ENCODE measurements around the gene LPXN.

The LPXN gene

DNA sequence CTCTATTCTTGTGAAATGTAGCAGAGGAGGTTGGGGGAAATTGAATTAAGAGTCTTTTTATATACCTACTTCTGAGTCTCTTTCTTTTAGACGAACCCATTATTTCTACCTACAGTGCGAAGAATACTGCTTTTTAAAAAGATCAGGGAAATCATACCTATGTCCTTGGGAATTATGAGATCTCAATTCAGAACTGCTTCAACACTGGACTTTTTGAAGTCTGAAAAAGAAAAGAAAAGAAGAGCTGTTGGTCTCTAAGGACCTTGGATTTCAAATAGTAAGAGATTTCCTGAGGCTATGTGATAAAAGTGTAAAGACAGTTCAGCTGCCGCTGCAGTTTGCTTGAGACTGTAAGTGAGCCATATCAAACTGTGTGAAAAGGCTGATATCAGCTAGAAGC lies 64.0 kb downstream of the LPXN start:
- DNase-seq: no peak

DNA sequence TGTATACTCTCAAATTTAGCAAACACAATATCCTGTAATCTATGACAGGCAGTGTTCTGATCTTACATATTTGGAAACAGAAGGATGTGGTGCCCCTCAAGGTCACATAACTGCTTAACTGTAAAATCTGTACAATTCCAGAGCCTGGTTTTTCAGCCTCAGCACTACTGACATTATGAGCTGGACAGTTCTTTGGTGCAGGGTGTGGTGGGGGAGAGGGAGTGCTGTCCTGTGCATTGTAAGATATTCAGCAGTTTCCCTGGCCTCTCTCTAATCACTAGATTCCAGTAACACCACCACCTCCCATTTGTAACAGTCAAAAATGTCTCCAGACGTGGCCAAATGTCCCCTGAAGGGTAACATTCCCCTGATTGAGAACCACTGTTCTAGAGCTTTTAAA lies 65.9 kb downstream of the LPXN start:
- DNase-seq: no peak

DNA sequence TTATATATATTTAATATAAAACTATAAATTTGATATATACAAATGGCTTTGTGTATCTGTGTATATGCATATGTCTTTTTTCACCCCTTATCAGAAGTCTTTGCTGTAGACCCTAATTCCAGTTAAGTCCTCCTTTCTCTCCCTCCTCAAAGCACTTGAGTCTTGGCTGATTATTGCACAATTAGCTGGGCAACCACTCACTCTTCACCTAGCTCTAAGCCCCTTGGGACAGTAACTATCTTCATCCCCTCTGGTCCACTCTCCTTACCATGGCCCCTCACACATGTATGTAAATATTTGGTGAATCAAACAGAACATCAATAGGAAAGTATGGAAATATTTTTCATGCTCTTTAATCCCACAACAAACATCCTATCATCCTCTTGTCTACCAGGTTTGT lies 66.8 kb downstream of the LPXN start:
- DNase-seq: no peak

DNA sequence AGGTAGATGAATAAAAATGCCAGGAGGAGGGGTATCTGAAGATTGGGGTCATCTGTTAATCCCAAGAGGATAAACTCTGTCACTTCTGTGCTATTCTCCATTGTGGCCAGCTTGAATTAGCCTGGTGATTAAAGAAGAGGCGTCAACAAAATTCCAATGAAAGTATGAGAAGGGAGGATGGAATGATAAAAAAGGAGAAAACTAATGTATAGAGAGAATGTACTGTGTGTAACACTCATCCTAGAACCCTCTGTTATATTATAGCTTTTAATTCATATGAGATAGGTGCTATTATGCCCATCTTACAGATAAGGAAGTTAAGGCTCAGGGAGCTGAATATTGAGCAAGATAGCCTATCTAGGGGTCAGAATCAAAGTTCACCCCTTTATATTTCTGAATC lies 67.7 kb downstream of the LPXN start, which contains the start of gene OR5B21:
OR5B21 (minus strand) TSS at position 101 of the 400 bp plus-strand sequence; CDS start at position 101, 0 bp downstream.
- no peak for DNase-seq

DNA sequence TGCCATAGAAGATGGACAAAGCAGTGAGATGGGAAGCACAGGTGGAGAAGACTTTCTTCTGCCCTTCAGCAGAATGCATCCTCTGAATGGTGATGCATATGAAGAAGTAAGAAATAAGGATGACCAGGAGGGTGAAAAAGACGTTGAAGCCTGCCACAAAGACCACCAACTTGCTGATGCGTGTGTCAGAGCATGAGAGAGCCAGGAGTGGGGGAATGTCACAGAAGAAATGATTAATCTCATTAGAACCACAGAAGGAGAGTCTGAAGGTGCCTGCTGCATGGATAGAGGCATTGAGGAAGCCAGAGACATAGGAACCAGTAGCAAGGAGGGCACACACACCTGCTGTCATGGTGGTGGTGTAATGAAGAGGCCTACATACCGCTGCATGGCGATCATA lies 68.3 kb downstream of the LPXN start:
- DNase-seq: no peak

DNA sequence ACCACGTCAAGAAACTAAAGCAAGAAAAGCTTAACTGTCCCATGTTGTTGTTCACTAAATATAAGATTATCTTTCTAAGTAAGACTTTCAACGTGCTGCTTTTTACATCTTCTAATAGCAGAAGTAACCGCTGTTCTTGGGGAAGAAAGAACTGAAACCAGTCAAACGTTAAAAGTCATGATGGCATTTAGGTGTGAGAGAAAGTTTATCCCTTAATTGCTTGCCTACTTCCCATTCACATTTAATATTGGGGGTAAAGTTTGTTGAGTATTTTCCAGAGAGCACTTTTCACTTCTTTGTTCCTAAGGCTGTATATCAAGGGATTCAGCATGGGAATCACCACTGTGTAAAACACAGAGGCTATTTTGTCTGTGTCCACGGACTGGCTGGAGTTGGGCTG lies 68.7 kb downstream of the LPXN start:
- no peak for DNase-seq

DNA sequence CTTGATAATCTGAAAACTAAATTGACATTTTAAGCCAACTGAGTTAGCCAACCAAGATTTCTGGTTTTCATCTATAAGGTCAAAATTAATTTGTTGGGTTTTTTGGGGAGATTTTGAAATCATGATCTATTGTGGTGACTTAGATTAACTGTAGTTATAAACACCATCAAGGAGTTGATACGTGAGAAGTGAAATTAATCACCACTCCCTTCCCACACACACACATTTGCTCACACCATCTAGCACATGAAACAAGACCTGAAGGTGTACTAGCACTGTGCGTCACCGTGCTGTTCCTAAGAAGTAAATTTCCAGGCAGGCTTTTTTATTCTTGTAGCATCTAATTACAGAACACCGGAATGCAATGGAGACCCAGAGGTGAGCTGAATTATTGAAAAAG lies 69.8 kb downstream of the LPXN start:
- DNase-seq: no peak

DNA sequence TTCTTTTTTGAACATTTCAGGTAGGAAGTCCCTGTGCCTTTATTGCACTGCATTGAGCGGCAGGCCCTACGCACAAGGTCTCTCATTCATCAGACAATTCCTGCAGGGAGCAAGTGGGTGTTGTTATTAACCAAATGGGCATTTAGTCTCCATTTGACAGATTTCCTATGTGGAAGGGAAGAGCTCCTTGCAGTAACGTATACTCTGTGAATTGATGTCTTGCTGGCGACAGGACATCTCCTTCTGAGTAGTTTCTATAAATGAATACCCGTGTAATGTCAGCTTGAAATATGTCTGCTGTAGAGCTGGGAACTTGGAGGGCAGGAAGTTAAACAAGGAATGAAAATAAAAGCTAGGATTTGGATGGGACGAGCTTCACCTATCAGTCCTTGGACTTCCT lies 71.4 kb downstream of the LPXN start:
- no peak for DNase-seq

DNA sequence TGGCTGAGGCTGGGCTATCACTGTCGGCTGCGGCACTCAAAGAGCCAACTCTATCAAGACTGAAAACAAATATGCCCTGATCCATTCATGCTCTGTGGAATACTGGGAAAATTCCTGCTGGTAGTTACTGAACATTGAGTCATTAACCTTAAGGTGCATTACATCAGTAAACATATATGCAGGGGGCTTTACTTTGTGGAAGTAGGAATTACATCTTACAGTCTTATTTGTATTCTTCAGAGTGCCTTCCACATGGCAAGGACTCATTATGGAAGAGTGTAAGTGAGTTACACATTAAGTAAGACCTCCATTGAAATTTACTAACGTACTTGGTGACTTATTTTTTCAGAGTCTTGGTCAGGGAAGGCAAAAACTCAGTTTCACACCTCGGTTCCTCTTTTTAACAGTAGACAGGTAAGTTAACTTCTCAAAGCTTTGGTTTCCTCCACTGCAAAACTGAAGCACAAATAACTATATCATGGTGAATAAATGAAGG lies 72.2 kb downstream of the LPXN start:
- DNase-seq: no peak

DNA sequence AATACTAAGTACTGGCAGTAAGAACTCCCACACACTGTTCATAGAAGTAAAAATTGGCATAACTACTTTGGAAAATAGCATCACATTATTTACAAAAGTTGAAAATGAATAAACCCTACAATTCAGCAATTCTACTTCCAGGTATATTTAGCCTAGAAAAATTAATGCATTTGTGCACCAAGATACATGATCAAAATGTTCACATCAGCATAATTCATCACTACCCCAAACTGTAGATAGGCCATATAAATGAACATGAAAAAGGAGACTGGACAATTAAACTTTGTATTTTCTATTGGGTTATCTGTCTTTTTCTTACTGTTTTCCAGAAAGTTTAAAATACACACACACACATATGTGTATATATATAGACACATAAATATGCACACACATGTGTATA lies 73.7 kb downstream of the LPXN start:
- no peak for DNase-seq

DNA sequence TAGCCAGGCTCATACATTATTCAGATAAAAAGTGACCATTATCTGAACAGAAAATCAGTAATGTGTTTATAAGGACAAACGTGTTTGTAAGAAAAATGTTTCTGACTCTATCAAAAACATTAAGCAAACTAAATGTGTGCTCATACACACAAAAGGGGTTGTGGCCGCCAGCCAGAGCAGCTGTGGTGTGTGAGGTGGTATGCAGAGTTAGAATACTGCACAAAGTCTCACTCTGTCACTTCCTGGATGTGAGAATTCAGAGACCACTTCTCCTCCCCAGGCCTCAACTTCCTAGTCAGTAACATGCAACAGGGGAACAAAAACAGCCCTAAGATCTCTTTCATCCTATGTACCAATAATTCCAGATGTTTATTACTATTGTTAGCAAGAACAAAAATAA lies 77.2 kb downstream of the LPXN start:
- no peak for DNase-seq

DNA sequence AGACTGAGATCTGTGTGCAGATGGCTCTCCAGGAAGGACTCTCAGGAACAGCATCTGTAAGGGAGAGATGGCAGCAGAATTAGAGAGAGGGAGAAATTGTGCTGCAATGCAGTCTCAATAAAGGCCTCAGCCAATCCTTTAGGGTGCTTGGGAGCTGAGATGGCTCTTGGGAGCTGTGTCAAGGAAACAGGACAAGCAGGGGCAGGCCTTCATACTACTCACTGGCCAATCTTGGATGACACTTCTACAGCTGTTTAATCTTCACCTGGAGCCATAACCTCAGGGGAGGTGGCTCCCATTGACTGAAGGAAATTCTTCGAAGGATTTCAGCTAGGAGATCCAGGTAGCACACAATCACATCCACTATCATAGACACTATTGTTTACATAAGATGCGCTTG lies 77.7 kb downstream of the LPXN start:
- DNase-seq: no peak

DNA sequence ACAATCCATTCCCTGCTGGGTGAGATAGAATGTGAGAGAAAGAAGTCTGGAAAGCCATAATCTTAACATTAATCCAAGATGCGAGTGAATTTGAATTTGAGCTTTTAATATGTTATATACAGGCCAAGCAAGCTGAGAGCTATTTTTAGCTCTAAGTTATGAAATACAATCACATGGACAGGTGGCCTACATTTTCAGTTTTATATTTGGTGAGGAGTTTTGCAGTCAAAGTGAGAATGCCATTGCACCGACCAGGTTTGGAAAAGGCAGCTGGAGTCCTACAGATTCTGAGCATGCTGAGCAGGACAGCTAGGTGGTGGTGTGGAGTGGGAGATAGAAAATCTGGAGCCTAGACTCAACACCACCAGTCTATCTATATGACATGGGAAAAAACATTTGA lies 79.8 kb downstream of the LPXN start:
- no peak for DNase-seq

DNA sequence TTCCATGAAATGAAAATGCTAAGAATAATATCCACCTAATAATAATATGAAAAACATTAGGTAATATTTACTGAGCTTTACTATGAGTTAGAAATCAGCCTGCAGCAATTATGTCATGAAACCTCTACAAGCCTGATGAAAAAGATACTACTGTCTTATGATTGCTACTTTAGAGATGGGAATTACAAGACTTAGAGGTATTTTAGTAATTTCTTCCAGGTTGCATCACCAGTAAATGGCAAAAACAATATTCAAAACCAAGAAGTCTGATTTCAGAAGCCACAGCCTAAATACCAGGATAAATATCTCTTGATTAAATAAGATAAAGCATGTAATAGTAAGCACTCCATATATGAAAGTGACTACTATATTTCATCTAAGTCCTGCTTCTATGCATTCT lies 81.6 kb downstream of the LPXN start:
- no peak for DNase-seq

DNA sequence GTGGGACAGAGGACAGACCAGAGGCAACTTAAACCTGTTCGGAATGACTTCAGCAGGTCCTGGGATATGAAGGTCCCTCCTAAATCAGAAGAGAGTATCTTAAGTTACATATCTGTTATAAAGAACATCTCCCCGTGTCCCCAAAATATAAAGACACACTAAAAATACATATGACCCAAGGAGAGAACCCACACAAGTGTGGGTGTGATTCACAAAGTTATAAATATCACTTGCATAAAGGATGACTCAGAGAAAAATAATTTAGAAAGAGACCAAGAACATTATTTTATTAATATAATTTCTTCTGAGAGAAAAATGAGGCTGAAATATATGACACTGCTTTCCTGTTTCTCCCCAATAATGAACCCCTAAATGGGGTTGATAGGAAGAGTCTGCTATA lies 82.0 kb downstream of the LPXN start:
- no peak for DNase-seq

DNA sequence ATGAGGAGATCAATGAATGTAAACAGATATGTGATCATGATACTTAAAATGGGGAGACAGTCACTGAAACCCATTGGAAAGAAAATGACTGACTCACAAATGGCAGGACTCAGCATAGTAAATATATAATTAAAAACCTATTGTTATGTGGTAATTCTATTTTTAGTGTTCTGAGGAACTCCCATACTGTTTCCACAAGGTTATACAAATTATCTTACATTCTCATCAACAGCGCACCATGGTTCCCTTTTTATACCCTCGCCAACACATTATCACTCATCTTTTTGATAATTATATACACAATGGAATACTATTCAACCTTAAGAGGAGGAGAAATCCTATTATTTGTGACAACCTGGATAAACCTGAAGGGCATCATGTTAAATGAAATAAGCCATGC lies 84.8 kb downstream of the LPXN start:
- no peak for DNase-seq

DNA sequence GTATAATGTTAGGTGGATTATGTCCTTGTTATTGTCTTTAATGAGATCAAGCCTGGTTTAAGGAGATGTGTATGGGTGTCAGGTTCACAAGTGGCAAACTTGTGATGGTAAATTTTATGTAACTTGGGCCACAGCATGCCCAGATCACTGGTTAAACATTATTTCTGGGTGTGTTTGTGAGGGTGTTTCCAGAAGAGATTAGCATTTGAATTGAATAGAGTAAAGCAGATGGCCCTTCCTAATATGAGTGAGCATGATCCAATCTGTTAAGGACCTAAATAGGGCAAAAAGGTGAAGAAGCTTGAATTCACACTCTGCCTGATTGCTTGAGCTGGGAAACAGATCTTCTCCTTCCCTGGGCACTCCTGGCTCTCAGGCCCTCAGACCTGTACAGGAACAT lies 88.5 kb downstream of the LPXN start:
- DNase-seq: no peak

DNA sequence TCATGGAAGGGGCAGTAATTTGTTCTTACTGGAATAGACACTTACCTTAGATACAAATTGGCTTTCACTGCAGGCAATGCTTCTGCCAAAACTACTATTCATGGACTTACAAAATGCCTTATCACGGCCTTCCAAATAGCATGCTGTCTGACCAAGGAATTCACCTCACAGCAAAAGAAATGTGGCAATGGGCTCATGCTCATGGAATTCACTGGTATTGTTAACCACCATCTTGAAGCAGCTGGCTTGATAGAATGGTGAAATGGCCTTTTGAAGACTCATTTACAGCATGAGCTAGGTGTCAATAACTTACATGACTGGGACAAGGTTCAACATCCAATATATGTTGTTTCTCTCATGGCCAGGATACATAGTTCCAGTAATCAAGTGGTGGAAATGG lies 89.7 kb downstream of the LPXN start:
- DNase-seq: no peak

Measured in activated CD4-positive, alpha-beta T cell treated with anti-CD3 and anti-CD28 coated beads, Interleukin-2, amount 50 U/mL, for 4 hours (primary cell).